Neuronal stem cell (in vitro differentiated cells): ENCODE results near the gene PSME3IP1.

ENCODE experiments used
- DNase-seq: peaks from one replicate; pipeline ENCODE4 v3.0.0-alpha.2; 2013; ENCODE audit warnings: low spot score
- H2AFZ ChIP-seq: one replicate; pipeline ENCODE4 v1.6.1; 2013; ENCODE audit warnings: mild to moderate bottlenecking, low read length, inconsistent platforms
- H2AK5ac ChIP-seq: 2 replicates; pipeline ENCODE4 v1.6.1; 2013; ENCODE audit warnings: low read depth, mild to moderate bottlenecking, inconsistent platforms, low read length, moderate library complexity, mixed read lengths
- H2BK120ac ChIP-seq: 2 replicates; pipeline ENCODE4 v1.6.1; 2013; ENCODE audit warnings: low read depth, mild to moderate bottlenecking, inconsistent platforms, low read length, moderate library complexity, mixed read lengths
- H2BK12ac ChIP-seq: one replicate; pipeline ENCODE4 v1.6.1; 2013; ENCODE audit warnings: low read length, inconsistent platforms
- H2BK15ac ChIP-seq: 2 replicates; pipeline ENCODE4 v1.6.1; 2013; ENCODE audit warnings: mild to moderate bottlenecking, low read length, inconsistent platforms, mixed read lengths
- H2BK5ac ChIP-seq: one replicate; pipeline ENCODE4 v1.6.1; 2013; ENCODE audit warnings: inconsistent platforms, mild to moderate bottlenecking, low read length, moderate library complexity
- H3K14ac ChIP-seq: one replicate; pipeline ENCODE4 v1.6.1; 2013; ENCODE audit warnings: low read length, inconsistent platforms
- H3K18ac ChIP-seq: 2 replicates; pipeline ENCODE4 v1.6.1; 2013; ENCODE audit warnings: low read length, inconsistent platforms
- H3K23ac ChIP-seq: 2 replicates; pipeline ENCODE4 v1.6.1; 2013; ENCODE audit warnings: low read depth, mild to moderate bottlenecking, mixed read lengths, low read length, inconsistent platforms; ENCODE audit not compliant: poor library complexity
- H3K27ac ChIP-seq: replicated peaks from 3 replicates; pipeline ENCODE4 v1.5.1; 2013; ENCODE audit warnings: low read length, inconsistent platforms
- H3K27me3 ChIP-seq, 3 experiments: 2 replicates each; pipeline ENCODE4 v1.6.1; 2013; ENCODE audit warnings: low read length in 3 of 3, mild to moderate bottlenecking in 2 of 3, inconsistent platforms in 1 of 3, low read depth in 1 of 3, mixed read lengths in 1 of 3, moderate library complexity in 1 of 3; ENCODE audit not compliant: control insufficient read depth in 3 of 3, insufficient read depth in 3 of 3
- H3K36me3 ChIP-seq, 2 donors: replicated peaks in 1 of 2; 2 replicates each; pipeline ENCODE4 v1.6.1; 2013; ENCODE audit warnings: low read length in 2 of 2; ENCODE audit not compliant: control insufficient read depth in 2 of 2, insufficient read depth in 2 of 2
- H3K4ac ChIP-seq: 2 replicates; pipeline ENCODE4 v1.6.1; 2013; ENCODE audit warnings: inconsistent platforms, mild to moderate bottlenecking, low read length, moderate library complexity
- H3K4me1 ChIP-seq, 2 donors: 1 replicate in 1 of 2; 2 replicates in 1 of 2; pipeline ENCODE4 v1.6.1; 2013; ENCODE audit warnings: low read length in 2 of 2, low read depth in 1 of 2; ENCODE audit not compliant: control insufficient read depth in 2 of 2, insufficient read depth in 1 of 2
- H3K4me2 ChIP-seq: one replicate; pipeline ENCODE4 v1.6.1; 2013; ENCODE audit warnings: mild to moderate bottlenecking, low read length, inconsistent platforms; ENCODE audit not compliant: insufficient read depth, poor library complexity, severe bottlenecking
- H3K4me3 ChIP-seq, 2 donors: 2 replicates each; pipeline ENCODE4 v1.5.1; 2013; ENCODE audit warnings: low read length in 2 of 2, mild to moderate bottlenecking in 2 of 2, inconsistent platforms in 1 of 2, moderate library complexity in 1 of 2
- H3K79me1 ChIP-seq: one replicate; pipeline ENCODE4 v1.6.1; 2013; ENCODE audit warnings: low read depth, mild to moderate bottlenecking, inconsistent platforms, low read length, moderate library complexity
- H3K9ac ChIP-seq: one replicate; pipeline ENCODE4 v1.6.1; 2013; ENCODE audit warnings: mild to moderate bottlenecking, low read depth, low read length, inconsistent platforms; ENCODE audit not compliant: poor library complexity
- H3K9me3 ChIP-seq, 2 donors: replicated peaks in 1 of 2; 2 replicates each; pipeline versions ENCODE3 to v1.6.1; 2013; ENCODE audit warnings: low read length in 2 of 2, mild to moderate bottlenecking in 2 of 2, inconsistent platforms in 1 of 2, low read depth in 1 of 2, mixed read lengths in 1 of 2, moderate library complexity in 1 of 2; ENCODE audit not compliant: control insufficient read depth in 2 of 2, insufficient read depth in 1 of 2
- H4K8ac ChIP-seq: one replicate; pipeline ENCODE4 v1.6.1; 2013; ENCODE audit warnings: low read depth, mild to moderate bottlenecking, inconsistent platforms, low read length, moderate library complexity
- H4K91ac ChIP-seq: one replicate; pipeline ENCODE4 v1.6.1; 2013; ENCODE audit warnings: low read length, low read depth, mild to moderate bottlenecking, inconsistent platforms; ENCODE audit not compliant: poor library complexity
- WGBS, 2 donors: extraction: QIAGEN DNeasy Blood & Tissue Kit; methylation state at CpG; one replicate each; pipeline ENCODE4 v1.1.7; 2013; ENCODE audit warnings: missing lambda C conversion rate in 2 of 2, mixed read lengths in 1 of 2; ENCODE audit not compliant: insufficient read length in 2 of 2, insufficient replicate concordance in 1 of 2; ENCODE audit errors: extremely low coverage in 2 of 2; 5-methylcytosine and 5-hydroxymethylcytosine counted together

The PSME3IP1 gene

GRCh38 chr16:57225978-57226377 is 40.1 kb upstream of the PSME3IP1 start:
- Histone ChIP-seq H3K14ac (no peak overlapping the region), H2AK5ac (no peak overlapping the region), H3K4me1 (no peaks in the 10 kb centered on the region), H2BK12ac (no peak overlapping the region), H4K91ac (no peak overlapping the region), H2AFZ (no peak overlapping the region), H3K23ac (no peak overlapping the region), H3K4ac (no peak overlapping the region), H3K18ac (no peak overlapping the region), H3K9me3 (peaks cover 0 to 3% of the 10 kb centered on the region in 2 donors), H3K27me3 (no peaks in the 10 kb centered on the region), H3K79me1 (no peaks in the 10 kb centered on the region), H3K27ac (no peak overlapping the region), H2BK5ac (no peak overlapping the region), H2BK15ac (no peak overlapping the region), H2BK120ac (no peak overlapping the region), H3K4me3 (no peak overlapping the region), H4K8ac (no peak overlapping the region), H3K36me3 (peaks cover 21 to 98% of the 10 kb centered on the region in 2 donors), H3K9ac (no peak overlapping the region), H3K4me2 (no peak overlapping the region)
- no peak for DNase-seq
- WGBS, 2 donors: no CpG with 5 or more reads among the region's 7 CpGs

- no peak overlapping the region for H4K8ac ChIP-seq
- H3K14ac ChIP-seq: no peak overlapping the region
- H2BK120ac ChIP-seq: no peak overlapping the region
- H3K18ac ChIP-seq: no peak overlapping the region
- no peak overlapping the region for H2BK5ac ChIP-seq
- H3K27ac ChIP-seq: no peak overlapping the region
- H2AK5ac ChIP-seq: no peak overlapping the region
- H2BK12ac ChIP-seq: no peak overlapping the region
- no peak overlapping the region for H3K23ac ChIP-seq
- H3K36me3 ChIP-seq: peaks cover 25 to 98% of the 10 kb centered on the region in 2 donors
- H2AFZ ChIP-seq: no peak overlapping the region
- no peaks in the 10 kb centered on the region for H3K4me1 ChIP-seq
- peaks cover 0 to 14% of the 10 kb centered on the region in 2 donors for H3K9me3 ChIP-seq
- H2BK15ac ChIP-seq: no peak overlapping the region
- no peak for DNase-seq
- H4K91ac ChIP-seq: no peak overlapping the region
- no peak overlapping the region for H3K4ac ChIP-seq
- no peaks in the 10 kb centered on the region for H3K27me3 ChIP-seq
- no peak overlapping the region for H3K4me2 ChIP-seq
- no CpG with 5 or more reads among the region's 6 CpGs for WGBS, 2 donors
- H3K9ac ChIP-seq: no peak overlapping the region
- H3K79me1 ChIP-seq: no peaks in the 10 kb centered on the region
- H3K4me3 ChIP-seq: no peak overlapping the region
Measured at GRCh38 chr16:57224651-57225335, 39.0 kb upstream of the PSME3IP1 start.

- no peak overlapping the region for H4K91ac ChIP-seq
- no peak overlapping the region for H3K4ac ChIP-seq
- no peak overlapping the region for H2BK120ac ChIP-seq
- no peak overlapping the region for H3K9ac ChIP-seq
- no peaks in the 10 kb centered on the region for H3K27me3 ChIP-seq
- H3K36me3 ChIP-seq: peaks cover 24 to 96% of the 10 kb centered on the region in 2 donors
- H2BK15ac ChIP-seq: no peak overlapping the region
- H3K14ac ChIP-seq: no peak overlapping the region
- H3K4me1 ChIP-seq: no peaks in the 10 kb centered on the region
- H3K9me3 ChIP-seq: peaks cover 0 to 28% of the 10 kb centered on the region in 2 donors
- H3K27ac ChIP-seq: no peak overlapping the region
- no CpG with 5 or more reads among the region's 1 CpG for WGBS, 2 donors
- H3K23ac ChIP-seq: no peak overlapping the region
- H2BK12ac ChIP-seq: no peak overlapping the region
- H3K4me3 ChIP-seq: no peak overlapping the region
- no peaks in the 10 kb centered on the region for H3K79me1 ChIP-seq
- DNase-seq: no peak
- H2AK5ac ChIP-seq: no peak overlapping the region
- H2BK5ac ChIP-seq: no peak overlapping the region
- no peak overlapping the region for H4K8ac ChIP-seq
- no peak overlapping the region for H3K18ac ChIP-seq
- H3K4me2 ChIP-seq: no peak overlapping the region
- no peak overlapping the region for H2AFZ ChIP-seq
Measured at GRCh38 chr16:57223057-57223456, 37.2 kb upstream of the PSME3IP1 start.

- H3K4ac ChIP-seq: no peak overlapping the region
- WGBS, 2 donors: no CpG with 5 or more reads among the region's 2 CpGs
- no peak for DNase-seq
- no peak overlapping the region for H4K8ac ChIP-seq
- no peak overlapping the region for H2AK5ac ChIP-seq
- H3K18ac ChIP-seq: no peak overlapping the region
- H2AFZ ChIP-seq: no peak overlapping the region
- no peaks in the 10 kb centered on the region for H3K79me1 ChIP-seq
- no peaks in the 10 kb centered on the region for H3K4me1 ChIP-seq
- no peak overlapping the region for H3K14ac ChIP-seq
- no peak overlapping the region for H2BK12ac ChIP-seq
- no peak overlapping the region for H3K23ac ChIP-seq
- no peak overlapping the region for H2BK15ac ChIP-seq
- H3K9me3 ChIP-seq: peaks cover 7 to 75% of the 10 kb centered on the region in 2 donors
- no peak overlapping the region for H2BK120ac ChIP-seq
- no peak overlapping the region for H3K9ac ChIP-seq
- peaks cover 27 to 96% of the 10 kb centered on the region in 2 donors for H3K36me3 ChIP-seq
- no peak overlapping the region for H2BK5ac ChIP-seq
- H3K4me2 ChIP-seq: no peak overlapping the region
- no peak overlapping the region for H3K27ac ChIP-seq
- no peak overlapping the region for H4K91ac ChIP-seq
- H3K4me3 ChIP-seq: no peak overlapping the region
- no peaks in the 10 kb centered on the region for H3K27me3 ChIP-seq
Measured at GRCh38 chr16:57216968-57217367, 31.1 kb upstream of the PSME3IP1 start.
